NCI-H69 (cell line): ENCODE measurements around the gene SPECC1L.

ENCODE experiments used
- DNase-seq: peaks from one replicate; lab custom pipeline; 2025; lab: John Stamatoyannopoulos, UW

SPECC1L gene

GRCh38 chr22:24445481-24446259 lies 175.0 kb downstream of the SPECC1L start:
- peak; percentile 47 for DNase-seq

- no peak for DNase-seq
Measured at GRCh38 chr22:24446260-24446611, 175.6 kb downstream of the SPECC1L start.

GRCh38 chr22:24450610-24451009 lies 180.0 kb downstream of the SPECC1L start:
- DNase-seq, result peak; percentile 97

GRCh38 chr22:24451162-24451561 lies 180.5 kb downstream of the SPECC1L start:
- DNase-seq, result no peak

- DNase-seq, result no peak
Measured at GRCh38 chr22:24453853-24454252, 183.2 kb downstream of the SPECC1L start.

DNA sequence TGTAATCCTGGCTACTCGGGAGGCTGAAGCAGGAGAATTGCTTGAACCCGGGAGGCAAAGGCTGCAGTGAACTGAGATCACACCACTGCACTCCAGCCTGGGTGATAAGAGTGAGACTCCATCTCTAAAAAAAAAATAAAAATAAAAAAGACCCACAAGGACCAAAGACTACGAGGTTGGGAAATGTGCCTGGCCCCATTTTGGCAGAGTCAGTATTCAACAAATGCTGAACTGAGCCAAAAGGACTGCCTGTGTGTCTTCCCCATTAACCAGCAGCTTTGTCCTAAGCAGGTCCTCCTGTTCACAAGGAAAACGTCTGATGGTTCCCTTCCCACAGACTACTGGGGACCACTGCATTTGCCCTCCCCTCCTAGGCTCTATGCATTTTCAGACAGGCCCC lies 184.4 kb downstream of the SPECC1L start:
- DNase-seq, result no peak

DNA sequence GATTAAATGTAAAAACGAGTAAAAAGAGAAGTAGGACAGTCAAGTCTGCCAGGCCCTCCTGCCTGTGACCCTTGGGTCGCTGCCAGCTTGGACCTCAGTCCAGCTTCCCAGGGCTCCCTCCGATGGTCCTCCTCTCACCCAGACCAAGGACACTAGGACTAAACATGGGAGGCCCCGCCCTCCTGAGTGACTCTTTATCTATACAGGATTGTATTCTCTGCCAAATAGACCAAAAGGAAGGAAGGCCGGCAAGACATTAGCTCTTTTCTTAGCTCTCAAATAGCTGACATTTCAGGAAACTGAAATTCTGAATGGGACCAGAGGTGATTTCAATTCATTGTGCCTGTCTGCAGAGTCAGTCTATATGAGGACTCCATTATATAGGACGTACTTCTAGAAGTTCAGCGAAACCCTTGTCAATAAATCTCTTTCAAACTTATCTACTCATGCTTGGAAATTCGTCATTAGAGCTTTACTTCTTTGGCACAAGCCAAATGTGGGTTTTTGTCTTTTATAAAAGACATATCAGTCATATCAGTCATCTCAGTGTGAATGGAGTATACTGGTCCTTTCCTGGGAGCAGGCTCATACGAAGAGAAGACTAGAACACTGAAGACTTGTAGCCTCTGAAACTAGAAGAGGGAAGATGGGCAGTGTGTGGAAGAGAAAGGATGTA lies 185.3 kb downstream of the SPECC1L start:
- DNase-seq, result no peak

- DNase-seq, result no peak
Measured at GRCh38 chr22:24457894-24458420, 187.3 kb downstream of the SPECC1L start.

- no peak for DNase-seq
Measured at GRCh38 chr22:24459911-24460310, 189.3 kb downstream of the SPECC1L start.

- no peak for DNase-seq
Measured at GRCh38 chr22:24460418-24461089, 189.9 kb downstream of the SPECC1L start.

GRCh38 chr22:24463071-24463760 lies 192.6 kb downstream of the SPECC1L start:
- DNase-seq, result no peak

DNA sequence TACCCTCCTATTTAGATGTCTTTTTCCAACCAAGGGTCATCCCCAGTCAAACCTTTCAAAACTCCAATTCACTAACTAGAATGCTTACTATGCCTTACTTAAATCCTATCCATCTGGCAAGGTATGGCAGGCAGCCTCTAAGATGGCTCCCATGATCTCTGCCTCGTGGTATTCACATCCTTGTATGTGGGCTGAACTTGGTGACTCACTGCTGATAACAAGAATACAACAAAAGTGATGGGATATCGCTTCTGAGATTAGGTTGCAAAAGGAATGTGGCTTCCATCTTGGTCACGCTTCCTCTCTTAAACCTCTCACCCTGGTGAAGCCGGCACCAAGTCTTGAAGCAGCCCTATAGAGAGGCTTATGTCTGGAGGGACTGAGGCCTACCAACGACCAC lies 194.9 kb downstream of the SPECC1L start:
- DNase-seq, result no peak

GRCh38 chr22:24465975-24466374 lies 195.3 kb downstream of the SPECC1L start:
- DNase-seq, result no peak

DNA sequence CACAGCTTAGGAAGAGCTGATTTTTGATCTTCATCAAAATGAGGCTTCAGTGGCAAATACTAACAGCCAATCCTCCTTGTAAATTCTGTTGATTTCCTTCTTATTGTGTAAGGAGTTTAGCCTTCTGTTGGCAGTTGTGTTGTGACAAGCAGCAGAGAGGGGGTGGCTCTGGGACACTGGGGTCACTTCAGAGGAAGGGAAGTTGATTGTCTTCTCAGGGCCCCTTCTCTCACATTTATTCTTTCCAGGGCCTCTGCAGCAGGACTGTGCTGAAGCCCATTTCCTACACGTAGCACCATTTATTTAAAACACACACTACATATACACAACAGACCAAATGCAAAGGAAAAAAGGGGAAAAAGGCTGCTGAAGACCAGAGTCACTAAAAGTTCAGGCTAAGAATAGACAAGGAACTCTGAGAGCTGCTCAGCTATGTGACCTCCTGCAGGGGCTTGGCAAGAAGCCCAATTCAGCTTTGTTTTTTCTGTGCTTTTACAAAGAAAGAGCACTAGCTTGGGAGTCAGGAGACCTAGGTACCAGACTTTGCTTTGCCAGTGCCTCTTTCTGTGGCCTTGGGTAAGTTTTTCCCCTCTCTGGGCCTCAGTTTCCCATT lies 196.2 kb downstream of the SPECC1L start:
- DNase-seq, result peak; percentile 66

DNA sequence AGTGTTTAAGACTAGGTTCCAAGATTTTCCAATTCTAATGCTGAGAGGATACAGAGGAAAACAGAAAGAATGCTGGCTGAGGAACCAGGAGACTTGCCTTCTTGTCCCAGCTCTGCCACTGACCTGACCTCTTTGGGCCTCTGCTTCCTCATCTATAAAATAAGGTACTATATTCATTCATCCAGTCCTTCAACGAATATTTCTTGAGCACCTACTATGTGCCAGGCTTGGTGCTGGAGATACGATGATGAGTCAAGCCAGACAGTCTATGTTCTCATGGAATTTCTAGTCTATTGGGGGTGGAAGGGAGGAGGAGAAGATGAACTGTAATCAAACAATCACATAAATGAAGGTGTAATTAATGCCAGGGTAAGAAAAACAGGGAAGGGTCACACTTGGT lies 196.7 kb downstream of the SPECC1L start:
- no peak for DNase-seq
